Measurements from ENCODE around the gene ISG20L2.

Gene ISG20L2

DNA sequence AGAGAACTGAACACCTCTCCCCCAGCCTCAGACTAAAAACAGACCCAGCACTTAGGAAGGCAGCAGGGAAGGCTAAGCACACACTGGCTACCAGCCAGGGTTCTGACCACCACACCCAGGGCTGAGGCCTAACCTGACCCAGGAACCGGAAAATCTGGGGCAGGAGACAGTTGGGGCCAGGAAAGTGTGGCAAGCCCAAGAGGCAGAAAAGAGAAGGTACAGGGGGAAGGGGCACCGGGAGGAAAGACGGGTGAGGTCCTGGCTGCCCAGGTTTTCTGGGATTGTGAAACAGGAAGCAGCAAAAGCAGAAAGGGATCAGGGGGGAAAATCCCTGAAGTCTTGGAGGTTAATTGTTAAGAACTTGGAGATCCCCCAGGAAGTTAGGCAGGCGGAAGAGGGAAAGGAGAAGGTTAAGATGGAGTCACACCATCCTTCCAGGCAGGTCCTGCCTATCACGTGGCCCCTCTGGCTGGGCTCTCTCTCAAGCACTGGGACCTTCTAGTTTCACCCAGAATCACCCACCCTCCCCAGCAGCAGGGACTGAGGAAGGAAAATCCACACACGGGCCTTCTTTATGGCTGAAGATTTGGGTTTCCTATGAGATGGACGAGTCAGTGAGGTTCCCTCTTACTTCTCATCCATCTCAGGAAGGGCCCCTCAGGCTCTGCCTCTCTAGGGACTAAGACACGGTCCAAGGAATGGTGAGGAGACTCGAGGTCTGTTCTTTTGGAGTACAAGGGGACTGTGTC lies 20.3 kb upstream of the ISG20L2 start:
- H3K27me3 Mint-ChIP-seq = no peaks in the 10 kb centered on the region
- peaks cover 4% of the 10 kb centered on the region for H3K36me3 Mint-ChIP-seq
- peak overlapping the region; percentile 95 for H3K27ac Mint-ChIP-seq
- no peaks in the 10 kb centered on the region for H3K9me3 Mint-ChIP-seq (ENCODE audit: low read depth)
- peak overlapping the region; percentile 99 for H3K4me3 Mint-ChIP-seq
- peaks cover 61% of the 10 kb centered on the region for H3K4me1 Mint-ChIP-seq (ENCODE audit: low read depth)

DNA sequence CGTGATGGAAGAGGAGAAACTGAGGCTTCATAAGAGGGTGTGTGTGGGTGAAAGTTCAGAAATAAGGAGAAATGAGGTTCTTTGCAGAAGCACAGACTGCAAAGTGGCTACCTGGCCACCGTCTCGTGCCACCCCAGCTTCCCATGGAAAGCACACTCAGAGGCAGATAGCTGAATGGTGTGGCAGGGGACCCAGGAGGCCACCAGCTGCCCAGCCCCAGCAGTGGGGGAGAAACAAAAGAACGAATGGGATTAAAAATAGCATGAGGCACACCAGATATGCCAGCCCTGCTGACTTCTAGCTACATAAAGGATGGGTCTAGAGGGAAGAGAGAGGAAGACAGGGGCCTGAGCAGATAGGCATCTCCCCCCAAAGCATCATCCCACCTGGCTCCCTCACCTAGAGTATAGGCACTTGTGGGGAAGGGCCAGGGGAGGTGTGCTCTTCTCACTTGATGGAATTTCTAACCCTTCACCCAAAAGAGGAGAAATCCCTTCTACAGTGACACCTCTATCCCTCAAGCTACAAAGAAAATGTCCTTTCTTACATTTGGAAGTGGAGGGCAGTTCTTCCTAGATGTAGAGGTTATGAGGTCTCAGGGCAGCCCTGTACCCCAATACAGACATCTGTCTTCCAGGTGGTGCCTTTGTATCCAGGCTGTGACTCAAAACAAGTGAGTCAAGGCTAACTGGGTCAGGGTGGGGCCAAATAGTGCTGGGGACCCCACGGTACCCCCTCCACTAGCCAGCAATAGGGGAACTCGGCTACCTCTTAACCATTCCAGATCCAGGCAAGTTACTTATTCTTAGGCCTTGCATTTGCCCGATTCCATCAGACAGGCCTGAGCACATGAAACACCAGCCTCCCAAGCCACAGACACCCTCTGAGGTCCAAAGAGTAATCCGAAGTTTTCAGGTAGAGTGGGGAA lies 19.4 kb upstream of the ISG20L2 start:
- Mint-ChIP-seq H3K4me3 (peak overlapping the region; percentile 99), H3K36me3 (peaks cover 4% of the 10 kb centered on the region), H3K27me3 (no peaks in the 10 kb centered on the region), H3K4me1 (ENCODE audit: low read depth) (peaks cover 56% of the 10 kb centered on the region), H3K27ac (peak overlapping the region; percentile 95), H3K9me3 (ENCODE audit: low read depth) (no peaks in the 10 kb centered on the region)

DNA sequence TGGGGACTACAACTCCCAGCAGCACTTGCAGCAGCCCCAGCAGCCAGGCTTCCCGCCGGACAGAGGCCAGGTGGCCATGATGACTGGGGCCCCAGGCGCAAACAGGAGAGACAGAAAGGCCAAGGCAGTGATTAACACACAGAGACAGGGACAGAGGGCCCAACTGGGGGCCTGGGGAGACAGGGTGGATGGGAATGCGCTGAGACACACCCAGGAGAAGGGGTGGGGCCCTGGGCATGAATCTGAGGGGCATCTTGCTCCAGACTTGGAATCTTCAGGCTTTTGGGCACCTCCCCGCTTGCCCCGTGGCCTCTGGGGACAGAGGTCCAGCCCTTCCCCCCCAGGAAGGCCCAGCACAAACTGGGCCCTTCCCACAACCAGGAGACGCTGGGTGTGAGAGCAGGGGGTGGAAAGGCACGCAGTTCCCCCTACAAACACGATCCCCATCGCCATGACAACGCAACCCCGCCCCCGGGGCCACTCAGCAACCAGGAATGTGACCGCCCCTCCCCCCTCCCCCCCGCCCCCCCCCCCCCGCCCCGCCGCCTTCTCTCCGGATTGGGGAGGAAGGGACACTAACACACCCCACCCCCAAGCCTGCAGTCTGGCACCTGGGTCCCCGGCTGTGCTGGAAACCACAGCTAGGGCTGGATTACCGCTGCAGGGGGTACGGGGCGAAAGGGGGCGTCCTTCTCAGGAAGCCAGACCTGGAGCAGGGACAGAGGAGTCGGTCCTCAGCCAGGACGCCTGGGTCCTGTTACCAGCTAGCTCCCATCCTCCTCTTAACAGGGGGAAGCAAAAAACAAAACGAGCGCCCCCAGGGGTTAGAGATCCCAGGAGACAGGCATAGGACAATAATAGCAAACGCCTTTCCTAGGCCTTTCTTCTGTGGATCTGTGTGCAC lies 18.4 kb upstream of the ISG20L2 start:
- Mint-ChIP-seq H3K4me3 (peak overlapping the region; percentile 99), H3K27me3 (no peaks in the 10 kb centered on the region), H3K27ac (peak overlapping the region; percentile 95), H3K4me1 (ENCODE audit: low read depth) (peaks cover 51% of the 10 kb centered on the region), H3K36me3 (peaks cover 7% of the 10 kb centered on the region), H3K9me3 (ENCODE audit: low read depth) (no peaks in the 10 kb centered on the region)

DNA sequence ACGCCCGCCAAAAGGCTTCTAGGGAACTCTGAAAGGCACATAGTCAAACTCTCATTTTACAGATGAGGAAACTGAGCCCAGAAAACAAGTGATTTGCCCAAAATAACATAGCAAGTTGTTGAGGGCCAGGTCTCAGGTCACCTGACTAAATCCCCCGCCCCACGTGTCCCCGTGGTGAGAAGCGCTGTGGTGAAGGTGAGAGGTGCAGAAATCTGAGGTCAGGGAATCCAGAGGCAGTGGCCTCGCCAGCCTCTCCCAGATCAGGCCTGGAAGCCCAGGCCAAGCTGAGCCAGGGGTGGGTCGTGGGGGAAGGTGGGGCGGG lies 17.8 kb upstream of the ISG20L2 start:
- peak overlapping the region; percentile 90 for H3K27ac Mint-ChIP-seq
- H3K4me3 Mint-ChIP-seq = peak overlapping the region; percentile 78
- no peaks in the 10 kb centered on the region for H3K9me3 Mint-ChIP-seq (ENCODE audit: low read depth)
- peaks cover 55% of the 10 kb centered on the region for H3K4me1 Mint-ChIP-seq (ENCODE audit: low read depth)
- no peaks in the 10 kb centered on the region for H3K27me3 Mint-ChIP-seq
- H3K36me3 Mint-ChIP-seq = peaks cover 10% of the 10 kb centered on the region

DNA sequence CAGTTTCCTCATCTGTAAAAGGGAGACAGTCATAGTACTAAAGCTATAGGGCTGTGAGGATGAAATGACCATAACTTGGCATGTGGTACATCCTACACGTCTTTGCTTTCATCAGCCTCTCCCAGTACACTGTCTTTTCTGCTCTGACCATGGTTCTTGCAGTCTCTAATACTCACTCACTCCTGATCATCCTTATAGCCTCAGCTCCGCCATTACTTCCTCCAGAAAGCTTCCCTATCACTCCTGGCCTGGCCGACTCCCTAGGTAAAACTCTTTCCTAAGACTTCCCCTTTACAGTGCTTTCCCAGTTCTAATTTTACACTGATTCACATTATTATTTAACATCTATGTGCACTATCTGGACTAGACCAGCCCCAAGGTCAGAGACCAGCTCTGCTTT lies 17.3 kb upstream of the ISG20L2 start:
- H3K4me3 Mint-ChIP-seq = peak overlapping the region; percentile 78
- H3K27ac Mint-ChIP-seq = peak overlapping the region; percentile 90
- H3K27me3 Mint-ChIP-seq = no peaks in the 10 kb centered on the region
- no peaks in the 10 kb centered on the region for H3K9me3 Mint-ChIP-seq (ENCODE audit: low read depth)
- peaks cover 58% of the 10 kb centered on the region for H3K4me1 Mint-ChIP-seq (ENCODE audit: low read depth)
- H3K36me3 Mint-ChIP-seq = peaks cover 12% of the 10 kb centered on the region

DNA sequence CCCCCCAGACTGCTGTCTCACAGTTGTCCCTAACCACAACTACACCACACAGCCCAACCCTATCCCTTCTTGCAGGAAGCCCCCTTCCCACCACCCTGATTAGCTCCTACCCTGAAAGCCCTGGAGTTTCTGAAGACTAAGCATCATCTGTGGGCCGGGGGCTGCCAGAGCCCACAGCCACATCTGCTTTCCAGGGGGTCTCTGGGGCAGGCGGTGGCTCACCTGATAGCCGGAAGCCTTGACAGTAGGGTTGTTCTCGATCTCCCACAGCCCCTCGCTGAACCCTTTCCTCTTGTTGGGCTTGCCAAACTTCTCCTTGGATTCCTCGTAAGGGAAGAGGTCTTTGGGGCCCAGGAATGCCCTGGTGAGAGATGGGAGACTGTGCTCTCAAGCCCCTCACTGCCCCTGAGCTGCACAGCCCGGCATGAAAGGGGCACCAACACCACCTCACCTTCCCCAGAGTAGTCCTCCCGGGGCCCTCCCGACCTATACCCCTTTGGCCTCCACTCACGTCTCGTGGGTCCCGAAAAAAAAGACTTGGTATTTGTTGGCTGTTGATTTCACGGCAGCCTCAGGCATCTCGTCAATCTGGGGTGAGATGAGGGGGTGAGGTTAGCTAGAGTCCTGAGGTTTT lies 16.3 kb upstream of the ISG20L2 start:
- H3K36me3 Mint-ChIP-seq = peaks cover 12% of the 10 kb centered on the region
- no peak overlapping the region for H3K4me3 Mint-ChIP-seq
- peaks cover 55% of the 10 kb centered on the region for H3K4me1 Mint-ChIP-seq (ENCODE audit: low read depth)

DNA sequence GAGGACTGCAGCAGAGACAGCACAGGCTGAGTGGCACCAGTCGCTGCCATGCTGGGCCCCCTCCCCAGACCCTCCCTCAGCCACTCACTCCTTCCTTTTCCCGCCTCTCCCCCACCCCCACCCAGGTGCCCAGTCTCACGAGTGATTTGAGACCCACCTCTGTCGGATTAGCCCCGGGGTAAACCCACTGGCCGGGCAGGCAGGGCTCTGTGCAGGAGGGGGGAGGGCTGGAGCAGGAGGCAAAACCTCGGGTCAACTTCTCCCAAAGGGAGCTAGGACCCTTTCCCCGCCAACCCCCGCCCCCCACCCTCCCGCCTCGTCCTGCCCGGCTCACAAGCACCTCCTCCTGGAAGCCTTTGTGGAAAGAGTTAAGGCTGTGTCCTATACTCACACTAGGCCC lies 15.8 kb upstream of the ISG20L2 start:
- peaks cover 52% of the 10 kb centered on the region for H3K4me1 Mint-ChIP-seq (ENCODE audit: low read depth)
- no peak overlapping the region for H3K27ac Mint-ChIP-seq
- peaks cover 12% of the 10 kb centered on the region for H3K36me3 Mint-ChIP-seq
- H3K27me3 Mint-ChIP-seq = no peaks in the 10 kb centered on the region
- H3K4me3 Mint-ChIP-seq = no peak overlapping the region
- no peaks in the 10 kb centered on the region for H3K9me3 Mint-ChIP-seq (ENCODE audit: low read depth)

More for the DNA sequence above, 16.3 kb upstream of the ISG20L2 start:
- Mint-ChIP-seq H3K27me3 (no peaks in the 10 kb centered on the region), H3K27ac (peak overlapping the region; percentile 75), H3K9me3 (ENCODE audit: low read depth) (no peaks in the 10 kb centered on the region)

DNA sequence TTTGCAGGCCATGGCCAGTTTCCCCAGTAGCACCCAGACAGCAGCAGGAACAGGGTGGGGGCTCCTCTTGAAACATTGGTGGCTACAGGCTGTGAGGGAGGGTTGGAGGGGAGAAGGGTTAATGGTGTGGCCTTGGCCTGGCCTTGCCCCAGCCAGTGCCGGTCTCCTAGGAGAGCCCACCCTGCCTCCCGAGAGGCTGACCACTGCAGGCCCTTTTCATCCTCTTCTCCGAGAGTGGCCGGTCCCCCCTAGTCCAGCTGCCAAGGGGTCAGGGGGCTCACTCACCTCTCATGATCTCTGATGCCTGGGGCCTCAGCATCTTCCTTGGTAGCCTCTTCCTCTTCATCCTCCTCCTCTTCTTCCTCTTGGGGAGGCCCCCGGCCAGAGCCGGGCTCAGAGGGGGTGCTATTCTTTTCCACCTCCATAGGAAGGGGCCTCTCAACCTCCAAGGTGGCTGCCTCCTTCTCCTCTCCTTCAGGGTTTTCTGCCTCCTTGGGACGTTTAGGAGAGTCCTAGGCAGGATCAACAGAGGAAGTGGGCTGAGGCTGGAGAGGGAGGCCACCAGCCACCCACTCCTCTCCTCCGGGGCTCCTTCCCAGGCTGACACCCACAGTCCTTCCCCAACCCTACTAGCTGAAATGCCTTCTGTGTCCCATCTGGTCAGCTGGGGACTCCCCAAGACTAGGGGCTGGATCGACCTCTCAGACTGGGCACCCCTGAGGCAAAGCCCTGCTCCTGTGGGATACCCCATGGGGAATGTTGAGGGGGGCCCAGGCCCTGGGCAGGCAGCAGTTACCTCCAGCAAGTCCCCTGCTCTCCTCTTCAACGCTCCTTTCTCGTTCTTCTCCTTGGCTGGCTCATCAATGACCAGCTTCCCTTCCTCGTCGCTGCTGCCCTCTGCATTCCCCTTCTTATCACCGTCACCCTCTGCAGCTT lies 15.1 kb upstream of the ISG20L2 start:
- peaks cover 52% of the 10 kb centered on the region for H3K4me1 Mint-ChIP-seq (ENCODE audit: low read depth)
- no peak overlapping the region for H3K4me3 Mint-ChIP-seq
- H3K9me3 Mint-ChIP-seq (ENCODE audit: low read depth) = no peaks in the 10 kb centered on the region
- H3K36me3 Mint-ChIP-seq = peaks cover 12% of the 10 kb centered on the region
- no peaks in the 10 kb centered on the region for H3K27me3 Mint-ChIP-seq
- peak overlapping the region; percentile 3 for H3K27ac Mint-ChIP-seq

DNA sequence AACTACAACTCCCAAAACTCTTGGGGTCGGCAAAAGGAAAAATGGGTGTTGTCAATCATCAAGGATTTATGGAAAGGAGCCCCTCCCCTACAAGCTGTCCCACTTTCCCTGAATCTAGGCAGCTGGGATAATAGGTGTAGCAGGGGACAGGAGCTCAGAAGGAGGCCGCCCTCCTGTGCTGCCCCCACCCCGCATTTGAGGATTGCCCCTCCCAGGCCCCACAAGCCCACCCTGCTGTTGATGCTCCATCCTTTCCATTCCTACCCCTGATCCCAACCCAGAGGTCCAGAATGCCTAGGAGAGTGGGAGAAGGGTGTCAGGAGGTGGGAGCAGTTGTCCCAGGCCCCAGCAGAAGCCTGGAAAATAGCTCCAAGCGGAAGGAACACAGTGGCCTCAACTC lies 14.2 kb upstream of the ISG20L2 start:
- no peaks in the 10 kb centered on the region for H3K9me3 Mint-ChIP-seq (ENCODE audit: low read depth)
- no peaks in the 10 kb centered on the region for H3K27me3 Mint-ChIP-seq
- H3K4me1 Mint-ChIP-seq (ENCODE audit: low read depth) = peaks cover 46% of the 10 kb centered on the region
- peaks cover 12% of the 10 kb centered on the region for H3K36me3 Mint-ChIP-seq
- no peak overlapping the region for H3K4me3 Mint-ChIP-seq
- H3K27ac Mint-ChIP-seq = peak overlapping the region; percentile 3

DNA sequence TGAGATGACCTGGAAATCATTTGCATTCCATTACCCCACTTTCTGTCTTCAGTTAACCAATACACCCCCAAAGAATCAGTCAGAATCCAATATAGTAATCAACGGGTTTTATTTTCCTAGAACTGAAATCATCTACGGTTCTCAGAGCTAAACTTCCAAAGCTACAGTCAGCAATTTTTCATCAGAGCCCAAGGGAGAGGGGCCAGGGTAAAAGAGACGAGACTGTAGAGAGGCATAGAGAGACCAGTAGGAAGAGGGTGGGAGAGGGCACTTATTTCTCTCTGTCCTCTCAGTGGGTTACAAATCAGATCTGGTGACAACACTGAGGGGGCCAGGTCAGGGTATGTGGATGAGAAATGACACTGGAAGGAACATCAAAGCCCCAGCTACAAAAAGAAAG lies 13.5 kb upstream of the ISG20L2 start:
- Mint-ChIP-seq H3K4me1 (ENCODE audit: low read depth) (peaks cover 39% of the 10 kb centered on the region), H3K9me3 (ENCODE audit: low read depth) (no peaks in the 10 kb centered on the region), H3K4me3 (peak overlapping the region; percentile 30), H3K27me3 (no peaks in the 10 kb centered on the region), H3K36me3 (peaks cover 12% of the 10 kb centered on the region), H3K27ac (peak overlapping the region; percentile 98)

DNA sequence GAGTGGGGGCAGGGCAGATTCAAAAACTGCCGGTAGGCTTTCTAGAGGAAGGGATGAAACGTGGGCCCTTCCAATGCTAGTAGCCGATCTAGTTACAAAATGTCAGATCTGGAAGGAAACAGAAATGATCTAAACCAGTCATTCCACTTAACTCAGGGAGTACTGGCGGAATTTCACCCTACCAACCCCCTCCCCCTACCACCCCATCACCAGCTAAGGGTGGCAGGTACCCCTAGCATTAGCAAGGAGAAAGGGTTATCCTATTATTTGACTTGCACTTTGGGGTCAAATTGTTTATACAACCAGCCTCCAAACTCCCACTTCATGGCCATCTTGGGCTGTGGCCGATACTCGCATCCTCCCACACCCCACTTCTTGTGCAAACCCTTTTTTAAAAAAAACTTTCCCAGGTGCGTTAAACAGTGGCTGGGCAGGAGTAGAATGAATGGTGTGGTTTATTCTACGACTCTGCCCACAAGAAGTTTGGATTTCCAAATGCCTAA lies 13.0 kb upstream of the ISG20L2 start:
- Mint-ChIP-seq H3K36me3 (peaks cover 12% of the 10 kb centered on the region), H3K4me3 (peak overlapping the region; percentile 95), H3K9me3 (ENCODE audit: low read depth) (no peaks in the 10 kb centered on the region), H3K27me3 (no peaks in the 10 kb centered on the region), H3K27ac (peak overlapping the region; percentile 98), H3K4me1 (ENCODE audit: low read depth) (peaks cover 37% of the 10 kb centered on the region)

DNA sequence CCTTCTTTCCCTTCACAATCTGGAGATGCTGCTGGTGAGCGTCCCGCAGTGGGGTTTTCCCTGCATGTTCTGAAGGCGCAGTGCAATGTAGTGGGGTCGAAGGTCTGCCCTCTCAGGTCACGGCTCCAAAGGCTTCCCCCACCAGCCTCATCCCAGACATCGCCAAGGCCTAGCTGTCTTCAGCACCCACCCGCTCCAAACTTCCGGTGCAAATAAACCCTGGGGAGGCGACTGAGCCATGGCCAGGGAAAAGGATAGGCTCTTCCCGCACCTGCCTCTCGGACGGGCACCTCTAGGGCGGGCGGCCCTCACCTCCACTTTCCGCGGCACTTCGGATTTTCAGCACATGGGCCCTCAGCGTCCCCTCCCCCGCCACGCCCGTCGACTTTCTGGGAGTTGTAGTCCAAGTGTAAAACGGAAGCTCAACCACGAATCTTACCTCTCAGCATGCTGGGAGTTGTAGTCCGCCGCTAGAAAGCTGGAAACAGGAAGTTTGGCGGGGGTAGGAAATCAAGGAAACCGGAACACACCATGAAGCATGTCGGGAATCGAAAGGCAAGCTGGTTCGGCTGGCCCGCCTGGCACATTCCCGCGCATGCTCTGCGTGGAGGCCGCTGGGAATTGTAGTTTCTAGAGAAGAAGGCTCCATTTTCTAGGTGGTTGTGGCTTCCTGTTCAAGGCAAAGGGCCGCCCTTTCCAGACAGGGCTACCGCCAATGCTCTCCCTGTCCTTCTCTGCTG lies 12.3 kb upstream of the ISG20L2 start, which contains the start of gene MRPL24:
MRPL24 (minus strand) TSS at position 348 of the 740 bp plus-strand sequence. CDS start 2,384 bp downstream, outside the sequence.
- Mint-ChIP-seq H3K4me3 (peak within 1 kb of the TSS; percentile 95), H3K9me3 (ENCODE audit: low read depth) (no peaks in the 10 kb centered on the region), H3K36me3 (peaks cover 12% of the 10 kb centered on the region), H3K4me1 (ENCODE audit: low read depth) (peaks cover 33% of the 10 kb centered on the region), H3K27ac (peak within 1 kb of the TSS; percentile 98), H3K27me3 (no peaks in the 10 kb centered on the region)

Data from activated naive CD8-positive, alpha-beta T cell (primary cell).